Measurements from ENCODE around the gene PLEKHJ1.

DNA sequence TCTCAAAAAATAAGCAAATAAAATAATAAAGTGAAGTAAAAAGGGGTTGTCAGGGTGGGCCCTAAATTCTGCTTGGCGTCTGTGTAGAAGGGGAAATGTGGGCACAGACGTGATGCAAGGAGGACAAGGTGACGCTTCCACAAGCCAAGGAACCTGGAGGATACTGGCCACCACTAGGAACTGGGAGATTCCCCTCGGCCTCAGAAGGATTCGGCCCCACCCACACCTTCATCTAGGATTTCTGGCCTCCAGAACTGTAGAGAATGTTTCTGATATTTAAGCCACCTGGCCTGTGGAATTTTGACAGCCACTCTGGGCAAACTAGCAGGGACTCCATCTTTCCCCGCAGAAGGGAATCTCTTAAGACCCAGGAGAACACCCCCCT, 1.1 kb downstream of the PLEKHJ1 start:
- no peak for TF ChIP-seq CTCF (IDR thresholded peaks at IDR 0.05)
- no peak for TF ChIP-seq CHD4 (IDR thresholded peaks at IDR 0.05; ENCODE audit: borderline replicate concordance)
- TF ChIP-seq, protein P1, sequence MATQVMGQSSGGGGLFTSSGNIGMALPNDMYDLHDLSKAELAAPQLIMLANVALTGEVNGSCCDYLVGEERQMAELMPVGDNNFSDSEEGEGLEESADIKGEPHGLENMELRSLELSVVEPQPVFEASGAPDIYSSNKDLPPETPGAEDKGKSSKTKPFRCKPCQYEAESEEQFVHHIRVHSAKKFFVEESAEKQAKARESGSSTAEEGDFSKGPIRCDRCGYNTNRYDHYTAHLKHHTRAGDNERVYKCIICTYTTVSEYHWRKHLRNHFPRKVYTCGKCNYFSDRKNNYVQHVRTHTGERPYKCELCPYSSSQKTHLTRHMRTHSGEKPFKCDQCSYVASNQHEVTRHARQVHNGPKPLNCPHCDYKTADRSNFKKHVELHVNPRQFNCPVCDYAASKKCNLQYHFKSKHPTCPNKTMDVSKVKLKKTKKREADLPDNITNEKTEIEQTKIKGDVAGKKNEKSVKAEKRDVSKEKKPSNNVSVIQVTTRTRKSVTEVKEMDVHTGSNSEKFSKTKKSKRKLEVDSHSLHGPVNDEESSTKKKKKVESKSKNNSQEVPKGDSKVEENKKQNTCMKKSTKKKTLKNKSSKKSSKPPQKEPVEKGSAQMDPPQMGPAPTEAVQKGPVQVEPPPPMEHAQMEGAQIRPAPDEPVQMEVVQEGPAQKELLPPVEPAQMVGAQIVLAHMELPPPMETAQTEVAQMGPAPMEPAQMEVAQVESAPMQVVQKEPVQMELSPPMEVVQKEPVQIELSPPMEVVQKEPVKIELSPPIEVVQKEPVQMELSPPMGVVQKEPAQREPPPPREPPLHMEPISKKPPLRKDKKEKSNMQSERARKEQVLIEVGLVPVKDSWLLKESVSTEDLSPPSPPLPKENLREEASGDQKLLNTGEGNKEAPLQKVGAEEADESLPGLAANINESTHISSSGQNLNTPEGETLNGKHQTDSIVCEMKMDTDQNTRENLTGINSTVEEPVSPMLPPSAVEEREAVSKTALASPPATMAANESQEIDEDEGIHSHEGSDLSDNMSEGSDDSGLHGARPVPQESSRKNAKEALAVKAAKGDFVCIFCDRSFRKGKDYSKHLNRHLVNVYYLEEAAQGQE (IDR thresholded peaks at IDR 0.05), result no peak
- no peak for TF ChIP-seq MAFK (IDR thresholded peaks at IDR 0.05; ENCODE audit: partially characterized antibody)
- TF ChIP-seq, protein P2, sequence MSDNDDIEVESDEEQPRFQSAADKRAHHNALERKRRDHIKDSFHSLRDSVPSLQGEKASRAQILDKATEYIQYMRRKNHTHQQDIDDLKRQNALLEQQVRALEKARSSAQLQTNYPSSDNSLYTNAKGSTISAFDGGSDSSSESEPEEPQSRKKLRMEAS (IDR thresholded peaks at IDR 0.05), result no peak
- TF ChIP-seq, protein P3, sequence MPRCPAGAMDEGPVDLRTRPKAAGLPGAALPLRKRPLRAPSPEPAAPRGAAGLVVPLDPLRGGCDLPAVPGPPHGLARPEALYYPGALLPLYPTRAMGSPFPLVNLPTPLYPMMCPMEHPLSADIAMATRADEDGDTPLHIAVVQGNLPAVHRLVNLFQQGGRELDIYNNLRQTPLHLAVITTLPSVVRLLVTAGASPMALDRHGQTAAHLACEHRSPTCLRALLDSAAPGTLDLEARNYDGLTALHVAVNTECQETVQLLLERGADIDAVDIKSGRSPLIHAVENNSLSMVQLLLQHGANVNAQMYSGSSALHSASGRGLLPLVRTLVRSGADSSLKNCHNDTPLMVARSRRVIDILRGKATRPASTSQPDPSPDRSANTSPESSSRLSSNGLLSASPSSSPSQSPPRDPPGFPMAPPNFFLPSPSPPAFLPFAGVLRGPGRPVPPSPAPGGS (IDR thresholded peaks at IDR 0.05), result no peak
- TF ChIP-seq POLR2A (IDR thresholded peaks at IDR 0.05; ENCODE audit: low read length), result no peak
- TF ChIP-seq, protein P4, sequence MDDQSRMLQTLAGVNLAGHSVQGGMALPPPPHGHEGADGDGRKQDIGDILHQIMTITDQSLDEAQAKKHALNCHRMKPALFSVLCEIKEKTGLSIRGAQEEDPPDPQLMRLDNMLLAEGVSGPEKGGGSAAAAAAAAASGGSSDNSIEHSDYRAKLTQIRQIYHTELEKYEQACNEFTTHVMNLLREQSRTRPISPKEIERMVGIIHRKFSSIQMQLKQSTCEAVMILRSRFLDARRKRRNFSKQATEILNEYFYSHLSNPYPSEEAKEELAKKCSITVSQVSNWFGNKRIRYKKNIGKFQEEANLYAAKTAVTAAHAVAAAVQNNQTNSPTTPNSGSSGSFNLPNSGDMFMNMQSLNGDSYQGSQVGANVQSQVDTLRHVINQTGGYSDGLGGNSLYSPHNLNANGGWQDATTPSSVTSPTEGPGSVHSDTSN (IDR thresholded peaks at IDR 0.05), result no peak
- no peak for TF ChIP-seq NR3C1 (IDR thresholded peaks at IDR 0.05)
- no peak for TF ChIP-seq EP300 (IDR thresholded peaks at IDR 0.05)
- TF ChIP-seq SMC3 (IDR thresholded peaks at IDR 0.05), result no peak
- TF ChIP-seq PHF8 (IDR thresholded peaks at IDR 0.05; ENCODE audit: borderline replicate concordance, low read depth), result no peak
- TF ChIP-seq MYC (IDR thresholded peaks at IDR 0.05; ENCODE audit: borderline replicate concordance, low read length), result no peak
- TF ChIP-seq HOXB5 (CRISPR knock-in tag; IDR thresholded peaks at IDR 0.05), result no peak

All from A549 (cell line).